Uterus (tissue), 4 donors: ENCODE results near the gene GPATCH8. TPM values are rescaled to one million over a fixed set of nuclear protein-coding genes. Genes with fewer than 3 reads are reported as not detected.

Experiments
- DNase-seq, 2 donors: peaks; one replicate each; pipeline ENCODE4 v3.0.0-alpha.2; 2019 to 2020
- H3K27ac ChIP-seq, 2 donors: fragments of 200-600 bp; sonication (generic); 1 replicate in 1 of 2; 2 replicates in 1 of 2; pipeline ENCODE4 v1.5.1; 2016 to 2018
- H3K27me3 ChIP-seq, 2 donors: fragments of 200-600 bp; sonication (generic); one replicate each; pipeline ENCODE4 v1.5.1; 2018 to 2019; ENCODE audit warnings: control low read depth in 1 of 2
- H3K36me3 ChIP-seq, 2 donors: fragments of 200-600 bp; sonication (generic); one replicate each; pipeline ENCODE4 v1.5.1; 2019; ENCODE audit warnings: control low read depth in 1 of 2
- H3K4me1 ChIP-seq, 2 donors: fragments of 200-600 bp; sonication (generic); one replicate each; pipeline ENCODE4 v1.5.1; 2018 to 2019; ENCODE audit warnings: control low read depth in 1 of 2
- H3K4me3 ChIP-seq, 2 donors: fragments of 200-600 bp; sonication (generic); 1 replicate in 1 of 2; 2 replicates in 1 of 2; pipeline ENCODE4 v1.5.1; 2018 to 2019; ENCODE audit warnings: mild to moderate bottlenecking in 1 of 2
- H3K9me3 ChIP-seq, 2 donors: fragments of 200-600 bp; sonication (generic); one replicate each; pipeline ENCODE4 v1.5.1; 2019; ENCODE audit warnings: control low read depth in 1 of 2
- POLR2A ChIP-seq, 2 donors: fragments of 450-650 bp; IDR thresholded peaks; one replicate each; pipeline ENCODE4 v1.6.1; 2016; ENCODE audit warnings: antibody characterized with exemption in 2 of 2, mild to moderate bottlenecking in 1 of 2, moderate library complexity in 1 of 2
- intact Hi-C: fragments of 100-400 bp; cut with DNase I; formaldehyde crosslinking; loops from one replicate; pipeline ENCODE4 v1.15.1; 2023; ENCODE audit warnings: low total_unique reads
- total RNA-seq, 4 donors: library from RNA; depleted of rRNA in 3 of 4; stranded (reverse); fragments of >200 nt in 3 of 4; gene quantifications; one replicate each; pipeline versions ENCODE4 v1.1.0 to v1.2.4, GENCODE V29; 2014 to 2023
- TF ChIP-seq, protein P1 (sequence below), 4 experiments: fragments of 200-600 bp in 2 of 4; fragments of 450-650 bp in 2 of 4; sonication (generic) in 2 of 4; IDR thresholded peaks; one replicate each; pipeline ENCODE4 v1.5.1; 2016 to 2019; ENCODE audit warnings: antibody characterized with exemption in 4 of 4, mild to moderate bottlenecking in 2 of 4, moderate library complexity in 1 of 4
- donor health status: DM: yes; HTN: yes; CAD: no.

The GPATCH8 gene
- total RNA-seq, 4 donors from 2014 or later = 26.9 to 90.0 (median 77.8) TPM

DNA sequence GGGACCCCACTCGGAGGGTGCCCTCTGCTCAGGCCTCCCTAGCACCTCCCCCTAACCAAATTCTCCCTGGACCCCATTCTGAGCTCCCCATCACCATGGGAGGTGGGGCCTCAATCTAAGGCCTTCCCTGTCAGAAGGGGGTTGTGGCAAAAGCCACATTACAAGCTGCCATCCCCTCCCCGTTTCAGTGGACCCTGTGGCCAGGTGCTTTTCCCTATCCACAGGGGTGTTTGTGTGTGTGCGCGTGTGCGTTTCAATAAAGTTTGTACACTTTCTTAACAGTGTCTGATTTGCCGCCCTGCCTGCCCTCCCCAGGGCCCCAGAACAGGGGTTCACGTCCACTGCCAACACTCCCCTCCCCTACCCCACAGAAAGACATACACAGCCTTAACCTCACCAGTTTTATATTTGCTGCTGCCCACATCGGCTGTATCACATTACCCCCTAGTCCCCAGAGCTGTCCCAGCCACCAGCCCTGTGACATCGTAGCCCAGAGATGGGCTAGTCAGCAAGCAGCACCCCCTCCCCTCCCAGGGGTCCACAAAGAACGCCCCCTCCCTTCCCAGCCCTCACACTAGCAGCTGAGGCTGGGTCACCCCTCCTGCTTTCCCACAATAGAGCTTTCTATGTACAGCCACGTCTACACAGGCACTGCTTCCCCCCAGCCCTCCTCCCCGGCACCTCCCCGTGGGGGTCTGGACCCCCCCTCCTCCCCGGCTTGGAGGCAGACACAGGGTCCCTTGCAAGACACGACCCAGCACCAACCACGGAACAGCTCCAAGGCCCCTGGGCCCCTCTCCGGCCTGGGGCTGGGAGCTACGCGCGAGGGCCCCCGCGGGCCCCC is 150.2 kb downstream of the GPATCH8 start:
- DNase-seq = no peak
- no peak for TF ChIP-seq POLR2A (IDR thresholded peaks at IDR 0.05)
- TF ChIP-seq, protein P1, sequence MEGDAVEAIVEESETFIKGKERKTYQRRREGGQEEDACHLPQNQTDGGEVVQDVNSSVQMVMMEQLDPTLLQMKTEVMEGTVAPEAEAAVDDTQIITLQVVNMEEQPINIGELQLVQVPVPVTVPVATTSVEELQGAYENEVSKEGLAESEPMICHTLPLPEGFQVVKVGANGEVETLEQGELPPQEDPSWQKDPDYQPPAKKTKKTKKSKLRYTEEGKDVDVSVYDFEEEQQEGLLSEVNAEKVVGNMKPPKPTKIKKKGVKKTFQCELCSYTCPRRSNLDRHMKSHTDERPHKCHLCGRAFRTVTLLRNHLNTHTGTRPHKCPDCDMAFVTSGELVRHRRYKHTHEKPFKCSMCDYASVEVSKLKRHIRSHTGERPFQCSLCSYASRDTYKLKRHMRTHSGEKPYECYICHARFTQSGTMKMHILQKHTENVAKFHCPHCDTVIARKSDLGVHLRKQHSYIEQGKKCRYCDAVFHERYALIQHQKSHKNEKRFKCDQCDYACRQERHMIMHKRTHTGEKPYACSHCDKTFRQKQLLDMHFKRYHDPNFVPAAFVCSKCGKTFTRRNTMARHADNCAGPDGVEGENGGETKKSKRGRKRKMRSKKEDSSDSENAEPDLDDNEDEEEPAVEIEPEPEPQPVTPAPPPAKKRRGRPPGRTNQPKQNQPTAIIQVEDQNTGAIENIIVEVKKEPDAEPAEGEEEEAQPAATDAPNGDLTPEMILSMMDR (IDR thresholded peaks at IDR 0.05) = no peak
- Histone ChIP-seq H3K4me3 (peak overlapping the region in 1 of 2 donors; percentile 45), H3K27me3 (no peaks in the 10 kb centered on the region), H3K36me3 (no peaks in the 10 kb centered on the region), H3K9me3 (no peaks in the 10 kb centered on the region), H3K27ac (peak overlapping the region; percentile 60 to 77), H3K4me1 (no peaks in the 10 kb centered on the region)
- intact Hi-C loops = no loop called here

DNA sequence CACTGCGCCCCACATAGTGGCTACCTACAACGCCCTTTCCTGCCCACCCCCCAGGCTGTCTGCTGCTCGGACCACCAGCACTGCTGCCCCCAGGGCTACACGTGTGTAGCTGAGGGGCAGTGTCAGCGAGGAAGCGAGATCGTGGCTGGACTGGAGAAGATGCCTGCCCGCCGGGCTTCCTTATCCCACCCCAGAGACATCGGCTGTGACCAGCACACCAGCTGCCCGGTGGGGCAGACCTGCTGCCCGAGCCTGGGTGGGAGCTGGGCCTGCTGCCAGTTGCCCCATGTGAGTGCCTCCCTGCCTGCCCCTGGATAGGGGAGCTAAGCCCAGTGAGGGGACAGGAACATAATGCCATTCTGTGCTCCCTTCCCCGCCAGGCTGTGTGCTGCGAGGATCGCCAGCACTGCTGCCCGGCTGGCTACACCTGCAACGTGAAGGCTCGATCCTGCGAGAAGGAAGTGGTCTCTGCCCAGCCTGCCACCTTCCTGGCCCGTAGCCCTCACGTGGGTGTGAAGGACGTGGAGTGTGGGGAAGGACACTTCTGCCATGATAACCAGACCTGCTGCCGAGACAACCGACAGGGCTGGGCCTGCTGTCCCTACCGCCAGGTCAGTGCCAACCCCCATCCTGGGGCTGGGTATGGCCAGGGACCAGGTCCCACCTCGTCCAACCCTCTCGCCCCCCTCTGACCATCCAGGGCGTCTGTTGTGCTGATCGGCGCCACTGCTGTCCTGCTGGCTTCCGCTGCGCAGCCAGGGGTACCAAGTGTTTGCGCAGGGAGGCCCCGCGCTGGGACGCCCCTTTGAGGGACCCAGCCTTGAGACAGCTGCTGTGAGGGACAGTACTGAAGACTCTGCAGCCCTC is 151.0 kb downstream of the GPATCH8 start:
- Histone ChIP-seq H3K9me3 (no peaks in the 10 kb centered on the region), H3K27me3 (no peaks in the 10 kb centered on the region), H3K4me1 (no peaks in the 10 kb centered on the region), H3K4me3 (no peak overlapping the region), H3K36me3 (no peaks in the 10 kb centered on the region), H3K27ac (no peak overlapping the region)
- intact Hi-C loops = no loop called here
- TF ChIP-seq POLR2A (IDR thresholded peaks at IDR 0.05) = no peak
- TF ChIP-seq, protein P1 (IDR thresholded peaks at IDR 0.05) = no peak
- peak in 1 of 2 donors; percentile 20 for DNase-seq

- Histone ChIP-seq H3K4me3 (no peak overlapping the region), H3K27ac (no peak overlapping the region), H3K36me3 (no peaks in the 10 kb centered on the region), H3K27me3 (no peaks in the 10 kb centered on the region), H3K4me1 (no peaks in the 10 kb centered on the region), H3K9me3 (no peaks in the 10 kb centered on the region)
- intact Hi-C loops = no loop called here
- no peak for TF ChIP-seq POLR2A (IDR thresholded peaks at IDR 0.05)
- TF ChIP-seq, protein P1 (IDR thresholded peaks at IDR 0.05) = no peak
- DNase-seq = no peak
Measured at GRCh38 chr17:44351464-44351863, 151.7 kb downstream of the GPATCH8 start.

- TF ChIP-seq, protein P1 (IDR thresholded peaks at IDR 0.05) = peak; percentile 32 to 64 (median 55)
- TF ChIP-seq POLR2A (IDR thresholded peaks at IDR 0.05) = no peak
- Histone ChIP-seq H3K36me3 (no peaks in the 10 kb centered on the region), H3K9me3 (no peaks in the 10 kb centered on the region), H3K4me1 (no peaks in the 10 kb centered on the region), H3K27me3 (no peaks in the 10 kb centered on the region), H3K27ac (no peak overlapping the region), H3K4me3 (no peak overlapping the region)
- intact Hi-C loops = no loop called here
- DNase-seq = peak in 1 of 2 donors; percentile 47
Measured at GRCh38 chr17:44350733-44351226, 152.4 kb downstream of the GPATCH8 start.
